Fibroblast of lung (primary cell): ENCODE data around the gene MAST2.

Source experiments
- CTCF ChIP-seq, 2 donors: IDR thresholded peaks in 1 of 2; conservative IDR thresholded peaks in 1 of 2; 1 replicate in 1 of 2; 2 replicates in 1 of 2; pipeline ENCODE4 v1.5.1; 2011 to 2012; ENCODE audit warnings: low read length in 2 of 2, control low read depth in 1 of 2, inconsistent platforms in 1 of 2, low read depth in 1 of 2, mild to moderate bottlenecking in 1 of 2
- EZH2 ChIP-seq: IDR thresholded peaks from 2 replicates; pipeline ENCODE4 v1.5.1; 2012; ENCODE audit warnings: low read length, control low read depth, mild to moderate bottlenecking; ENCODE audit errors: missing control alignments

- TF ChIP-seq EZH2 (no peak), CTCF (conservative IDR thresholded peaks at IDR 0.05 in 1 of 2, IDR thresholded peaks at IDR 0.05 in 1 of 2; ENCODE audit: low read depth in 1 of 2, low read length in 2 of 2) (no peak)
Observed at GRCh38 chr1:46004492-46004891, 201.1 kb downstream of the MAST2 start.
